DMS 273 treated with DMSO at 0.1 percent for 48 hours (cell line): ENCODE data around the gene TTC28.
"Not testable (repeated sequence)": the region's sequence is repeated elsewhere in the genome, so short reads cannot be mapped to it uniquely, and the experiment has no call there.

Source experiments
- DNase-seq: peaks from one replicate; lab custom pipeline; 2025; lab: John Stamatoyannopoulos, UW

TTC28 gene

DNA sequence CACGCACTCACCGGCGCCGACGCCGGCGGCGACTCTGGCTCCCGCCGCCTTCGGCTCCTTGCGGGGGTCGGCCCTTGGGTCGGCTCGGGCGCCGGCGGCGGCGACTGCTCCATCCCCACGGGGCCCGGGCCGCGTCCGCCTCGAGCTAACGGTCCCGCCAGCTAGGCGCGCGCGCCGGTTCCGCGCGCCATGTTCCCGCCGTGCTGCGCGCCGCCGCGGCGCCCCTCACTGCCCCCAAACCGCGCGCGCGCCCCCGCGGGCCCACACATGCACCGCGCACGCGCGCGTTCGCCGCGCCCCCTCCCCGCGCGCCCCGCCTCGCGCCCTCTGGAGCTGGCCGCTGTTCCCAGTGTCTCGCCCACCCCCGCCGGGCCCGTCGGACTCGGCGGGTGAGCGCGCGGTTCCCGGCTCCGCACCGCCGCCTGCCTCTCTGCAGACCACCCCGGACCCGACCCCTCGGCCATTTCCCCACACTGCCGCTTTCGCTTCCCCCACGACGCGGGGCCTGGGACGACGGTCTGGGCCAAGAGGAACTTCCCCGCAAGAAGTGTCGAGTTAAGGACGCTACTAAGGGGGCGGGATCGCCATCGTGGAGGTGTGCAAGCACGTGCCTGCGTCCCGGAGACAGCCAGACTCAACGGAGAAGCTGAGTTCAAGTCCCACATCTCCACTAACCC, at the start of gene TTC28:
Gene TTC28, minus strand, starts transcription at position 230 of the 677 bp plus-strand sequence. Its CDS starts 117 bp downstream, at position 113.
- DNase-seq: peak; percentile 5

DNA sequence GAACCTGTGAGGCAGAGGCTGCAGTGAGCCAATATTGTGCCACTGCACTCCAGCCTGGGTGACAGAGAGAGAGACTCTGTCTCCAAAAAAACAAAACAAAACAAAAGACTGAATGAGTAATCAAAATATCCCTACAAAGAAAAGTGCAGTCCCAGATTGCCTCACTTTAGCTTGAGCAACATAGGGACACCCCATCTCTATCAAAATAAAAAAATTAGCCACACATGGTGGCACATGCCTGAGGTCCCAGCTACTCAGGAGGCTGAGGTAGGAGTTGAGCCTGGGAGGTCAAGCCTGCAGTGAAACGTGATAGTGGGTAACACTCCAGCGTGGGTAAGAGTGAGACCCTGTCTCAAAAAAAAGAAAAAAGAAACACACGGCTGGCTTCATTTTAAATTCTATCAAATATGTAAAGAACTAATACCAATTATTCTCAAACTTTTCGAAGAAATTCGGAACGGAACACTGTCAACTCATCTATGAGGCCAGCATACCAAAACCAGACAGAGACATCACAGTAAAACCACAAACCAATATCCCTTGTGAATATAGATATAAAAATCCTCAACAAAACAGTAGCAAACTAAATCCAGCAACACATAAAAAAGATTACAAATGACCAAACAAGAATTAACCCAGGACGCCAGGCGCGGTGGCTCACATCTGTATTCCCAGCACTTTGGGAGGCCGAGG, 49.1 kb upstream of the TTC28 start:
- no peak for DNase-seq

DNA sequence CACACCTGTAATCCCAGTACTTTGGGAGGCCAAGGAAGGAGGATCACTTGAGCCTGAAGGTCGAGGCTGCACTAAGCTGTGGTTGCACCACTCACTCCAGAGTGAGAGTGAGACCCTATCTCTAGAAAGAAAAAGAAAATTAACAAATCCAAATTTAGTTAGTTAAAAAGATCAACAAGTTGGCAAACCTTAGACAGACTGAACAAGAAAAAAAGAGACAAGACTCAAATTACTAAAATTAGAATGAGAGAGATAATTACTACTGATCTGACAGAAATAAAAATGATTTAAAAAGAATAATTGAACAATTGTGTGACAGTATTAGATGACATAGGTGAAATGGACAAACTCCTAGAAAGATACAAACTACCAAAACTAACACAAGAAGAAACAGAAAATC, 48.4 kb upstream of the TTC28 start:
- DNase-seq: no peak

DNA sequence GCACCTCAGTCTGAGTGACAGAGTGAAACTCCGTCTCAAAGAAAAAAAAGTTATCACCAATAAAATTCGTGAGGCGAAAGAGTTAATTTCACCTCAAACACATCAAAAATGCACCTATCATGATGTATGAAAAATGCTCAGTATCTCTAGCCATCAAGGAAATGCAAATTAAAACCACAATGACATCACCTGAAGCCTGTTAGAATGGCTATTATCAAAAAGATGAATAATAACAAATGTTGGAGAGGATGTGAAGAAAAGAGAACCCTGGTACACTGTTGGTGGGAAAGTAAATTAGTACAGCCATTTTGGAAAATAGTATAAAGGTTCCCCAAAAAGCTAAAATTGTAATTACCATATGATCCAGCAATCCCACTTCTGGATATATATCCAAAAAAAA, 38.4 kb upstream of the TTC28 start:
- DNase-seq: no peak

DNA sequence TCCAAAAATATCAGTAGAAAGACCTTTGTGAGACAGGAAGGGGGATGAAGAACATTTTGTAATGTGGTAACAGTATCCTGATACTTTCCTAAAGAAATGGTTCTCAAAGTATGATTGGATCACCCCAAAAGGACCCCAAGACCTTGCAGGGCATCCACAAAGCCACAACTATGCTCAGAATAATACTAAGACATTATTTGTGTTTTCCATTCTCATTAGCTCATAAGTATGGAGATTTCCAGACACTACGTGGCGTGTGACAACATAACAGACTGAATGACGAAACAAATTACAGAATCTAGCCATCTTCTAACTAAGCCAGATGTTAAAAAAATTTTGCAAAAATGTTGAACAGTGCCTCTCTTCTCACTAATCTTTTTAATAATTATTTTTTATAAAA, 37.0 kb upstream of the TTC28 start:
- DNase-seq: no peak

DNA sequence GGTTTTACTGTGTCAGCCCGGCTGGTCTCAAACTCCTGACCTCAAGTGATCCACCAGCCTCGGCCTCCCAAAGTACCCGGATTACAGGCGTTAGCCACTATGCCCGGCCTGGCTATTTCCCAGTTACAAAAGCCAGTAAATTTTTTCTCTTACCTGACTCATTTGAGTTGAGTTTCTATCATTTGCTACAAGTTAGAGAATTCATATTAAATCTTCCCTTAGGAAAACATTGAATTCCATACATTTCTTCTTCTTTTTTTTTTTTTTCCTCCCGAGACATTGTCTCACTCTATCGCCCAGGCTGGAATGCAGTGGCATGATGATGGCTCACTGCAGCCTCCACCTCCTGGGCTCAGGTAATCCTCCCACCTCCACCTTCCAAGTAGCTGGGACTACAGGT, 36.0 kb upstream of the TTC28 start:
- DNase-seq: no peak

DNA sequence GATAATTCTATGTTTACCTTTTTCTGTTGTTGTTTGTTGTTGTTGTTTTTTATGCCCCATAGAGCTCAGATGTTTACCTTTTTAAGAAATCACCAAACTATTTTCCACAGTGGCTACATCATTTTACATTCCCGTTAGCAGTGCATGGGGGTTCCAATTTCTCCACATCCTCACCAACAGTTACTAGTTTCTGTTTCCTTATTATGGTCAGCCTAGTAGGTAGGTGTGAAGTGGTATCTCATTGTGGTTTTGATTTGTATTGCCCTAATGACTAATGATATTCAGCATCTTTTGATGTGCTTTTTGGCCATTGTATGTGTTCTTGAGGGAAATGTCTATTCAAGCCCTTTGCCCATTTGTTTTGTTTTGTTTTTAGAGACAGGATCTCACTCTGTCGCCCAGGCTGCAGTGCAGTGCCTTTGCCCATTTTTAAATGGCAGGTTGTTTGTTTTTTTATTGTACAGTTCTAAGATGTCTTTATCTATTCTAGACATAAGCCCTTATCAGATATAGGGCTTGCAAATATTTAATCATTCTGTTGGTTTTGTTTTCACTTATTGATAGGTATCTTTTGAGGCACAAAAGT, 34.5 kb upstream of the TTC28 start:
- DNase-seq: no peak

DNA sequence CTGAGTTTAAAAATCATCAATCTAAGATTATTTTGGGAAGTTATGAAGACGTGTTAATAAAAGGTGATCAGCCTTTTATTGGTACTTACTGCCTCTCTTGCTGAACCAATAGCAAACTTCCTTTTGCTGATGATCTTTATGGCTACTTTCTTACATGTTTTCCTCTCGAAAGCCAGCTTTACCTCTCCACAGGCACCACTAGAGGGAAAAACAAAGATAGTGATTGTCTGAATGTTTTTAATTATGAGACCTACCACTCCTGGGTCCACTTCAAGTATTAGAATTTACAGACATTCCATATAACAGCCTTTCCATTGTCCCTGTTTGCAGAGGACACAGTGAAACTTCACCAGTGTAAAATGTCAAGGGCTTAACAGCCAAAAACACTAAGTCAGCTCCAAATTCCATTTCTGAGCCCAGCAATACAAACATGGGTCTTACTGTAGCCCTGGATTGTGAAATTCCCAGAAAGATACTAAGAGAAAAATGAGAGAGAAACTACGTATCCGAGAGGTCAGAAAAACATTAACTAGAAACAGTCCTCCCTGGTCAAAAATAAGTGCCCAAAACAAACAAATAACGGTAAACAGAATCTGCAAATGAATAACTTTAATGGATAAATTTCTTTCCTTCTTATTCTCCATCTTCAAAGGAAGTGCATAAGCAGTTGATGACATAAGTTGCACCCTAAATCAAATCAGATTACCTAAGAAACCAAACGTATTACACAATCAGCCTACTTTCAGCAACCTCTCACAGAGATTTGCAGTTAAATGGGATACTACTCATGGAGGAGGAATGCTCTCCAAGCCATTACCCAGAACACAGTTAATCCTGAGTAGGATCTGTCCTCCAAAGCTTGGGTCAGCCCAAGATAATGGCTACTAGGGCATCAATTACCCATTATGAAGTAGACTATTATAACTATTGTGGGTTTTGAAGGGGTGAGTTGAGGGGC, 32.5 kb upstream of the TTC28 start:
- DNase-seq: no peak

DNA sequence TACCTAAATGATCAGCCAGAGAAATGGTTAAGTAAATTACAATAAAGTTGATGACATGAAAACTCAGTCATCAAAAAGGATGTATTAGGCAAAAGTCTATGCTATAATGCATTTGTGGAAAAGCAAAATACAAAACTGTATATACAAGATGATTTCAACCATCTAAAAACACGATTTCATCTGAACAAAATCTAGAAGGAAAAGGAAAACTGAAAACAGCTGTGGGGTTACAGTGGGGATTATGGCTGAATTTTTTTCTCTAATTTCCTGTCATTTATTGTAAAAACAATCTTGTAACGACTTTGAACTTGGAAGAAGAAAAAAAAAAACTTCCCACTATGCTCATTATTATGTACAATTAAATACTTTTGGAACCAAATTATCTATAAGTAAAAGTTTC, 31.7 kb upstream of the TTC28 start:
- DNase-seq: no peak

DNA sequence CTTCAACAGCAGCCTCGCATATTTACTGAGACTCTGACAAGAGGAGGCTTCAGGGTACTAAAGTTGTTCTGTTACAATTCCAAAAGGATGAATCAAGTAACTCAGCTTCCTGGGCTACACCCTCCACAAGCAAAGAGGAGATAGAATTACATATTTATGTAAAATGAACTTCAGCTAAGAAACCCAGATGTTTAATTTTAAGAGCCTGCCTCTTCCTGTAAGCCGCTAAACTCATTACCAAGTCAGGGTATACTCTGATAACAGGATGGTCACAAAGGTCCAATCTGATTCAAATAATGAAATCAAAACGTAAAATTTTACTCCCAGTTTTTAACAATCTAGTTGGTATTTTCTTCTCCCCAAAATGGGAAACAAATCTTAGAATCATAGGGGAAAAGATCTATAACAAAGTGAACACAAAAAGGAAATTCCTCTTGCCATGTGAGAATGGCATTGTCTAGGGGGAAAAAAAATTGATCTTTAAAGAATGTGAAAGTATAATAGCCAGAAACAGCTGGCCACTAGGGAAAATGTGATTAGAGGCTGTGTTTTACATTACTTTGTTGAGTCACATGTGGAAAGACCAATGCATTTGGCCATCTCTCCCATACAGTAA, 31.0 kb upstream of the TTC28 start:
- no peak for DNase-seq

DNA sequence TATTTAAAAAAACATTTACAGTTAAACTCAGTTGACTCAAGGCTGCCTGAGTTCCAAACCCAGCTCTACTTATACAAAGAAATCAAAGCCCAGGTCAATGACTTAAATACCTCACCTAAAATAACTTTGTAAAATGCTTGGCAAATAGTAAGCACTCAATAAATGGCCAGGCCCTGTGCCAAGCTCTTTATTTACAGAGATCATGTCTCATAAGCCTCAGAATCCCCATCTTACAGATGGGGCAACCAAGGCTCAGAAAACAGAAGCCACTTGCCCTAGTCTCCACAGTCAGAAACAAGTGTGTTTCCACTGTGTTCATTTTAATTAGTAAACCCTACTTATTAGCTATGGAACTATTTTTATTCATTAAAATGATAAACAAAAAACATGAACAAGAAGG, 30.5 kb upstream of the TTC28 start:
- DNase-seq: no peak

DNA sequence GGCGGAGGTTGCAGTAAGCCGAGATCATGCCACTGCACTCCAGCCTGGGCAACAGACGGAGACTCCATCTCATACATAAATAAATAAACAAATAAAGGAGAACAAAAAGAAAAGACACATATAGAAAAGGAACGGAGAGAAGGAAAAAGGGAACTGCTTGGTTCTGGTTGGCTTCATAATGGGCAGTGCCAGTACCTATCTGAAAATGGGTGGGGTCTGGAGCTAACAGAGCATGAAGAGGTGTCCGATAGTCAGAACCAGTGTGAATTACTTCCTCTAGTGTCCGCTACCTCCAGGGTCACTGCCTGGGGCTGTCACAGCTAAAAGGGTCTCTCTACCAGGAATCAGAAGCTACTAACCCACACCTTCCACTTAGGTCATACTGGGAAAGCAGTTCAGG, 27.2 kb upstream of the TTC28 start:
- no peak for DNase-seq

DNA sequence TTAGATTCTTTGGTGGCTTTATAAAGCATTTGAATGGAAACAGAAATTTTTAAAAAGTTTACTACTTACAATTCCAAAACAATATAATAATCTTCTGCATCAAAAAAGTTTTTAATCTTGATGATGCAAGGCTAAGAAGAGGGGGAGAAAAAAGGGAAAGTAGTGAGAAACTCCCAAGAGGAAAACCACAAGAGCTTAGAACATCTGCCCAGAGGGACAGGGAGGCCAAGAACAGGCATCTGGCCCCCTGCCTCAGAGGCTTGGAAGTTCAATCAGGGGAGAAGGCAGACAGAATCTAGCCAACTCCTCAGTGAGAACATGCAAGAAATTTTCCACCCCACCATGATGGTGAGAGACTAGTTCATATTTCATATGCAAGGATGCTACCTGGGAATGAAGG, 23.8 kb upstream of the TTC28 start:
- no peak for DNase-seq

DNA sequence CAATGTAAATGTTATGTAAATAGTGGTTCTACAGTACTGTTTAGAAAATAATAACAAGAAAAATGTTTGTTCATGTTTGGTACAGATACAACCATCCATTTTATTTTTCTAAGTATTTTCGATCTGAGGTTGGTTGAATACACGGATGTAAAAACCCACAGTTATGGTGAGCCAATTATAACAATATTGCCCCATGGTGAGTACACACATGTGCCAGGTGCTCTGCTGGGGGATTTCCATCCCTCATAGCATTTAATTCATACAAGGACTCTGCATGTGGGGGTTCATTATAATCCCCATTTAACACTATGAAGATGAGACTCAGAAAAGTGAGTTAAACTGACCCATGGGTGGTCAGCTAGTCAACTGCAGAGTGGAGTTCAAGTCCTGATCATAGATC, 23.3 kb upstream of the TTC28 start:
- DNase-seq: no peak

DNA sequence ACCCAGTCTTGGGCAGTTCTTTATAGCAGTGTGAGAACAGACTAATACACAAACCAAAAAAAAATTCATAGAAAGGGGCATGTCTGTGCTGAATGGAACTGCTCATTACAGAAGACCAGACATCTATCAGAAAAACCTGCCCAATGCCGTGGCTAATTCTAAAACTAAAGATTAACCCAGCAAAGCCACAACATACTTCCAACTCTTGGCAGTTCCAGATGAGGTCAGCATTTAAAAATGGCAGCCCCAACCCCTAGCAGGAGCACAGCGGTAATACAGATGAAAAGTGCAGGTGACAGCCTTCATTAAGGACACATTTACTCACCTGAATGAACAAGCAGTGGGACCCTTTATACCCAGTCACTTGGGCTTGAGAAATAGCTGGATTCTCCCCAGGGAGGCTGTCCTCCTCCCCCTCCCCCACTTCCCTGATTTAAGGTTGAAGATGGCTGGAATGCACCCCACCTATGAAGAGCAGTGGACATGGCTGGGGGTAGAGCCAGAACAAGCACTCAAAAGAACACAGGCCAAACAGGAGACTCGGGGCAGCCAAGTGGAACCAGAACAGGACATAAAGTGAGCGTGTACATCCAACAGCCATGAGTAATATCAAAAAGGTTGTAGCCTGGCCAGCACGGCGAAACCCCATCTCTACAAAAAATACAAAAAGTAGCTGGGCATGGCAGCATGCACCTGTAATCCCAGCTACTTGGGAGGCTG, 13.6 kb upstream of the TTC28 start:
- DNase-seq: not testable (repeated sequence)

DNA sequence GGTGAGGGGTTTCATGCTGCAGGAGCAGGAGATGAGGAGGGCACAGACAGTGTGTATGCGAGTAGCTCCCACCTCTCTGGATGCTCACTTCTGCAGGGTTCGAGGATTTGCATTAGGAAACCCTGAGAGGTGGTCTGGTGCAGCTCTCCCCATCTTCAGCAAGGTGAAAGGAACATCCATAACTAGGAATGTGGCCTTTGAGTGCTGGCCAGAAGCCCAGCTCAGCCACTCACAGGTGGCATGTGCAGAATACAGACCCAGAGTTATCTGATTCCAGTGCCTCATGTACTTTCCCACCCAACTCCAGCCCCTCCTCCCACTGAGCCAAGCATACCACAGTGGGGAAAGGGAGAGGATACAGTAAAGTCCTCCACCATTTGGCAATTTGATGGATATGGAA, 10.2 kb upstream of the TTC28 start:
- DNase-seq: not testable (repeated sequence)

DNA sequence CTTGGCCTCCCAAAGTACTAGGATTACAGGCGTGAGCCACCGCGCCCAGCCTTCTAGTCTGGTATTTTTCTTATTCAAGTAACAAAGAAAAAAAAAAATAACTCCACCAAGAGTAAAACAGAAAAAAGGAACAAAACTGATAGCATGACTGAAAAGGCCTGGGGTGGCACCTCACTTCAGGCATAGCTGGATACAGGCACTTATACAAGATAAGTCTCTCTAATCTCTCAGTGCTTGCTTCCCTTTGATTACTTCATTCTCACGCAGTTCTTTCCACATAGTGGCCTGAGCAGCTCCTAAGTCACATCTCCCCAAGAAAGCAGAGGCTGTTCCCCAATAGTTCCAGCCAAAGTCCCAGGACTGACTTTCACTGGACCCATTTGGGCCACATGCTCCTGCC, 3.3 kb upstream of the TTC28 start:
- not testable (repeated sequence) for DNase-seq

DNA sequence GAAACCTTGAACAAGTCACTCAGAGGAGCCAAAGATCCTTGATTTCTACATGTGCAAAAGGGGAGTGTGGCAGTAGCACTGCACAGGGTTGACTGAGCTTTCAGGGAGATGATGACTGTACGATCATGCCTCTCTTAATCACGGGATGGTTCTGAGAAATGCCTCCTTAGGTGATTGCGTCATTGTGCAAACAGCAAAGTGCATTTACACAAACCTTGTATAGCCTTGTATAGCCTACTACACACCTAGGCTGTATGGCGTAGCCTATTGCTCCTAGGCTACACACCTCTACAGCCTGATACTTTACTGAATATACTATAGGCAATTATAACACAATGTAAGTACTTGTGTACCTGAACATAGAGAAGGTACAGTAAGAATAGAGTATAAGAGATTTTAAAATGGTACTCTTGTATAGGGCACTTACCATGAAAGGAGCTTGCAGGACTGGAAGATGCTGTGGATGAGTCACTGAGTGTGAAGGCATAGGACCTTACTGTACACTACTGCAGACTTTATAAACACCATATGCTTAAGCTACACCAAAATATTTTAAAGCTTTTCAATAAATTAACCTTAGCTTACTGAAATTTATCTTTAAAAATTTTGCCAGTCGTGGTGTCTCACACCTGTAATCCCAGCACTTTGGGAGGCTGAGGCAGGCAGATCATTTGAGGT, 1.3 kb upstream of the TTC28 start:
- not testable (repeated sequence) for DNase-seq

DNA sequence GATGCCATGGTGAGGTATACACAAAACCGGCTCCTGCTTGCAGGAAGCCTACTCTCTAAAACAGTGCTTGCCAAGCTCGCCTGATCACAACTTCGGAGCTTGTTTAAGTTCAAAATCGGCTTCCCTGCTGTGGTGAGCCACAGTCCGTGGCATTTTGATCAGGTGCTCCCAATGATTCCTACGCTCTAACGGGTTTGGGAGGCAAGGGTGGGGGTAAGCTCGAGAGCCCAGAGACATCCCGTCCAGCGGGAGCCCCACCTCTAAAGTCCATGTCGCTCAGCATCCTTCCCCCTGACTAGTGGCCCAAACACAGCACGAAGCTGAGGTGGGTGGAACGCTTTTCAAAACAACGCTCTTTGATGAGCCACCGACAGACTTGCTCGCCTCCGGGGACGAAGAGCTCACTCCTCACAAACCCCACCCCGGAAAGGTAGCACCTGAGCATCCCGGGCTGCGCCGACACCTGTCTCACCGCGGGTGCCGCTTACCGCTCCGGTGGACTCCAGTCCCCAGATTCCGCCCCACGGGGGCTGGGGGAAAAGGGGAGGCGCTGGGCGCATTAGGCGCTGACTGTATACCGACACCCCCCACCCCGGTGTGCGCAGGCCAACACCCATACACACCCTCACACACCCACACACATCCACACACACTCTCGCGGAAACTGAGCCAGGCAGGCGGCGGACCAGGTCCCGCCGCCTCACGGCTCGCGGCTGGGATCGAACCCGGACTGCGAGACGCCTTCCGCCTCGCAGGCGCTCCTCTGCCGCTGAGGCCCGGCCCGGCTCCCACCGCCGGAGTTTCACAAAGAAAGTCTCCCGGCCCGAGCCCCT, 646 bp downstream of the TTC28 start:
- not testable (repeated sequence) for DNase-seq

DNA sequence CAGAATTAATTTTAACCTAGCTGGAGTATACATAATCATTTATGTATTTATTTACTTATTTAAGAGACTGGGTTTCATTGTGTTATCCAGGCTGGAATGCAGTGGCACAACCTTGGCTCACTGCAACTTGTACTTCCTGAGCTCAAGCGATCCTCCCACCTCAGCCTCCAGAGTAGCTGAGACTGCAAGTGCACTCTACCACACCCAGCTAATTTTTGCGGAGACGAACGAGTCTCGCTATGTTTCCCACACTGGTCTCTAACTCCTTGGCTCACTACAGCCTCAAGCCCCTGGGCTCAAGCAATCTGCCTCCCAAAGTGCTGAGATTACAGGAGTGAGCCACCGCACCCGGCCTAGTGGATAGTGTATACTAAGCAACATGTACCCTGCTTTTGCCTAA, 1.5 kb downstream of the TTC28 start:
- not testable (repeated sequence) for DNase-seq
